G401 (cell line): ENCODE data around the gene FBLIM1. TPM values are rescaled to one million over a fixed set of nuclear protein-coding genes. Genes with fewer than 3 reads are reported as not detected.

ENCODE experiments used
- DNase-seq: peaks from one replicate; pipeline ENCODE4 v3.0.0-alpha.2; 2015; ENCODE audit warnings: low spot score
- in situ Hi-C: cut with HindIII; loops from 2 replicates; pipeline ENCODE4 v1.10.0; 2016; ENCODE audit warnings: low sequenced_read_pairs, mixed read lengths
- total RNA-seq: library from RNA; depleted of rRNA; stranded (reverse); fragments of >200 nt; shearing (Covaris generic); gene quantifications from 2 replicates; pipeline ENCODE4 v1.2.3, GENCODE V29; 2014

The FBLIM1 gene
- total RNA-seq, 1 experiment from 2014 or later = 41.7 TPM

DNA sequence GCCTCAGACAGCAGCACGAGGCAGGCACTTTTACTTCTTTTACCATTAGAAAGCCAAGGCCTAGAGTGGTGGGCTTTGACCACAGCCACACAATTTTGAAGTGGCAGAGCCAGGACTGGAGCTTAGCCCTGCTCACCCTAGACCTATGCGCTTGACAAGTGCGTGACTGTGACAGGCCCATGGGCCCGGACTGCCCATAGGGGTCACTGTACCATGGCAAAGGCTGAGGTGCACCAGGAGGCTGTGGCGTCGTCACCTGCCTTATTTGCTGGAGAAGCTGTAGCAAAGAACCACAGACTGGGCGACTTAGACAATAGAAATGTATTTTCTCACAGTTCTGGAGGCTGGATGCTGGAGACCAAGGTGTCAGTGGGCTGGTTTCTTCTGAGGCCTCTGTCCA lies 18.9 kb upstream of the FBLIM1 start:
- in situ Hi-C loops = loop anchor here (25.0 kb wide), 1 partner anchor 152 kb away; the partner anchor contains the start of gene AGMAT
- DNase-seq = no peak

DNA sequence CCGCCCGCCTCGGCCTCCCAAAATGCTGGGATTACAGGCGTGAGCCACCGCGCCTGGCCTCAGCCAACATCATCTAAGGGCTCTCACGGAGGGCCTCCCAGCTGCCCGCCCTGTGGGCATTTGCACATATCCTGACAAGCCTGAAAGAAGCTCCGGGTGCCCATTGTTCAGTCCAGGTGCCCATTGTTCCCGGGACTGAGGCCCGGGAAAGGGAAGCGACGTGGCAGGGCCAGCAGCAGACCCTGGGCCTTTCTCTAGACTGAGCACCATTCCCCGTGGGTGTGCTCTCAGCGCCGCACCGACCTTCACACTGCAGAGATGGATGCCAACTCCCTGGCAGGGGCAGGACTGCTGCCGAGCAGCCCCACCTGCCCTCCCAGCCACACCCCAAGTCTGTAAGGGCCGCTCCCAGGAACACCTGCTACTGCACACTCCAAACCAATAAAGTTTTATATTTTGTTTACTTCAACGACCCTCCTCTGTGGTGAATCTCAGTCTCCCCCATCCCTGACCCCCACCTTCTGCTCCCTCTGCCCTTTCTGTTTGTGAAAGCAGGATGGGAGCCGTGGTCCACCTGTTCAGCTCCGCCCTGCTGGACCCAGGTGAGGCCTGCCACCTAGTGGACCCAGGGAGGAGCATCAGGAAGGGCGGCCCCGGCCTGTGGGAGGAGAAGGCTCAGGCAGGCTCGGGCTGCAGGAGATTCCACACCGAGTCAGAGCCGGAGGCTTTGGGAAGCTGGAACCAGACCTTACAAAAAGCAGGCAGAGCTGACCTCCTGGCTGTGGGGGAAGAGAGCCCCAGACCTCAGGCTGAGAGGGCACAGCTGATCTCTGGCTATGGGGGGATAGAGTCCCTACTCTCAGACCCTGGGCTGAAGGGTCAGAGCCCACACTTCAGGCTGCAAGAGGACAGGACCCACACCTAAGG lies 17.4 kb upstream of the FBLIM1 start:
- peak; percentile 93 for DNase-seq
- in situ Hi-C loops = loop anchor here (25.0 kb wide), 1 partner anchor 154 kb away; the partner anchor contains the start of gene AGMAT

DNA sequence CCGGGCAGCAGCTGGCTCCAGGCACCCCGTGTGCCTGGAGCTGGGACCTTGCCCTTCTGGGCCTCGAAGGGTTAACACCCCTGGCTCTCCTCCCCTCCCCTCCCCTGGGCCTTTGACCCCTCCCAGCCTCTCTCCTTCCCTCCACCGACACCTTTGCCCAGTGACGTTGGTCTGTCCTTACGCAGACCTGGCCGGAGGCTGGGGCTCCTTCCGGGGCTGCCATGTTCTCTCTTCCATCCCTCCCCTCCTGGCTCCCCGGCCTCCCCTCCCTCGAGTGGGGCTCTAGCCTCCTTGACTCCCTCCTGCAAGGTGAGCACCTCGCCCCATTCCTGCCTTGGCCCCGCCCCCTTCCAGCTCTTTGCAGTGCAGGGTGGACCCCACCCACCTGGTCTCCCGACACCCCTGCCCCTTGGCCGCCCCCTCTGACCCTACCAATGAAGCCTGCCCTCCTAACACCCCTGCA lies 16.2 kb upstream of the FBLIM1 start, which contains the start of gene TMEM82:
TMEM82 (plus strand) TSS at position 161 of the 463 bp plus-strand sequence; CDS start at position 222, 61 bp downstream.
- in situ Hi-C loops = loop anchor here (25.0 kb wide), 1 partner anchor 155 kb away; the partner anchor contains the start of gene AGMAT
- DNase-seq = no peak

DNA sequence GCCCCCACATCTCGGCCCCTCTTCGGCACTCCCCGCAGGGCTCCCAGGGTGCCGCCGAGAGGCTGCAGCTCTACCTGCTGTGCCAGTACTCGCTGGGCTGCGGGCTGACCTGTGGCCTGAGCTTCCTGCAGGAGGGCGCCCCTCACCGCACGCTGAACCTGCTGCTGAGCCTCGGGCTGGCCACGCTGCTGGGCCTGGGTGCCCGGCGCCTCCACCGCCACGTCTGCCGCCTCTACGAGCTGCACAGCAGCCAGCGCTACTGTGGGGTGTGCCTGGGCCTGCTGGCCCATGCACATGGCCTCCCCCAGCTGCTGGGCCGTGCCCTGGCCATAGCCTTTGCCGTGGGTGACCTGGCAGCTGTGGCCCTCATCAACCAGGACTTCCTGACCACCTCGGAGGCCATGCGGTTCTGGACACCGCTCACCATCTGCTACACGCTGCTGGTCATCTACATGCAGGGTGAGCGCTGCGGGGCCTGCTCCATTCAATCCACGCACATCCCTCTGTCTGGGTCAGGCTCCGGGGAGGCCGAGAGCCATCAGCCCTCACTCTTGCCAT lies 14.4 kb upstream of the FBLIM1 start:
- DNase-seq = no peak
- in situ Hi-C loops = loop anchor here (25.0 kb wide), 1 partner anchor 157 kb away; the partner anchor contains the start of gene AGMAT

DNA sequence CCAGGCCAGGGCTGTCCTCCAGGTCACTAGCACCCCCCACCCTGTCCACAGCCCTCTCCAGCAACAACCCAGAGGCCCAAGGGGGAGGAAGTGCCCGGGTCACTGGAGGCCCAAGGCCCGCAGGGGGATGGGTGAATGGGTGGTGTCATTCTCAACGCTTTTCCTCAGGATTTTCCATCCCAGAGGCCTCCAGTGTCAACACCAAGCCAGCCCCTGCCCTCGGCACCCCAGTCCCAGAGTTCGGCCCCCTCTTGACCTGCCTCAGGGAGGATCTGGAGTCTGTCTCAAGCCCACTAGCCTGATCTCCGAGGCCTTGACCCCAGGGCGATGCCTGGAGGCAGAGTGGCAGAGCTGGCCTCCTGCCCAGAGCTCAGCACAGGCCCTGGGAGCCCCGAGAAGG lies 11.2 kb upstream of the FBLIM1 start:
- in situ Hi-C loops = loop anchor here (25.0 kb wide), 1 partner anchor 160 kb away; the partner anchor contains the start of gene AGMAT
- no peak for DNase-seq

DNA sequence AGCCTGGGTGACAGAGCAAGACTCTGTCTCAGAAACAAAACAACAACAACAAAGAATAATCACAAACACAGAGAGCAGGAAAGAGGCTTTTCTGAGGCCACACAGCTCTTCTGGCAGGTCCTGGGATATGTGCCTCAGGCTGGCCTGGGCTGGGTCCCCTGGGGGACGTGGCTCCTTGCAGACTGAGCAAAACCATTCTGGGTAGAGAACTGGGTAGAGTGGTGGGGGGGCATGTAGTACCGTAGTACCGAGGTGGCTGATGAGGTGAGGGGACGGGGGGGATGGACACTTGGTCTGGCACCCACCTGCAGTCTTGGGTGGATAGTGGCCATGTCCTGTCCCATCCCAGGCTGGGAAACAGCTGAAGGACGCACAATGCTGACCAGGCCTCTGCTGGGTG lies 10.3 kb upstream of the FBLIM1 start:
- in situ Hi-C loops = loop anchor here (25.0 kb wide), 1 partner anchor 161 kb away; the partner anchor contains the start of gene AGMAT
- DNase-seq = no peak

DNA sequence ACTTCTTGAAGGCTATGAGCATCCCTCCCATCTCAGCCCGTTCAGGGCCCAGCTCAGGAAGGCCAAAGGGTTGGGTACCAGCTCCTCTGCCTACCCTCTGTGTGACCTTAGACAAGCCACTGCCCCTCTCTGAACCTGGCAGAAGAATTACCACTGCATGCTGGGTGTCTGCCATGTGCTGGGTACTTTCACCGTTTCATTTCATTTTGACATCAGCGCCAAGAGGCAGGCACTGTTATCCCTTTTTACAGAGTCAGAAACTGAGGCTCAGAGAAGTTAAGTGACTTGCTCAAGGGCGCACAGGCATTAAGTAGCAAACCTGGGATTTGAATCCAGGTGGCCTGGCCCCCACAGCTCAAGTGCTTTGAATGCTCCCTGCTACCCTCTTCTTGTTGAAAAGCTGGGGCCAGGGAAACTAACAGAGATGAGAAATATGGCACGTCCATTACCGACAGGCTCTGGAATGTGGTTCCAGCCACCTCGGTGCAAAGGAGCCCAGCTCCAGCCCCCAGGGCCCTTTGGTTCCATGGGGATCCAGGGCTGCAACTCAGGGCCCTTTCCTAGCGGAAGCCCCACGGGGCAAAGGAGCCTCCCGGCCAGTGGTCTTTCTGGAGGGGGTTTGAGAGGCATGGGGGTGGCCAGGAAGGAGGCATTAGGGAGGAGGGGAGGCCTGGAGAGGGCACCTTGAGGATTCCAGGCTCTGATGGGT lies 9.8 kb upstream of the FBLIM1 start:
- DNase-seq = no peak
- in situ Hi-C loops = loop anchor here (25.0 kb wide), 1 partner anchor 162 kb away; the partner anchor contains the start of gene AGMAT

DNA sequence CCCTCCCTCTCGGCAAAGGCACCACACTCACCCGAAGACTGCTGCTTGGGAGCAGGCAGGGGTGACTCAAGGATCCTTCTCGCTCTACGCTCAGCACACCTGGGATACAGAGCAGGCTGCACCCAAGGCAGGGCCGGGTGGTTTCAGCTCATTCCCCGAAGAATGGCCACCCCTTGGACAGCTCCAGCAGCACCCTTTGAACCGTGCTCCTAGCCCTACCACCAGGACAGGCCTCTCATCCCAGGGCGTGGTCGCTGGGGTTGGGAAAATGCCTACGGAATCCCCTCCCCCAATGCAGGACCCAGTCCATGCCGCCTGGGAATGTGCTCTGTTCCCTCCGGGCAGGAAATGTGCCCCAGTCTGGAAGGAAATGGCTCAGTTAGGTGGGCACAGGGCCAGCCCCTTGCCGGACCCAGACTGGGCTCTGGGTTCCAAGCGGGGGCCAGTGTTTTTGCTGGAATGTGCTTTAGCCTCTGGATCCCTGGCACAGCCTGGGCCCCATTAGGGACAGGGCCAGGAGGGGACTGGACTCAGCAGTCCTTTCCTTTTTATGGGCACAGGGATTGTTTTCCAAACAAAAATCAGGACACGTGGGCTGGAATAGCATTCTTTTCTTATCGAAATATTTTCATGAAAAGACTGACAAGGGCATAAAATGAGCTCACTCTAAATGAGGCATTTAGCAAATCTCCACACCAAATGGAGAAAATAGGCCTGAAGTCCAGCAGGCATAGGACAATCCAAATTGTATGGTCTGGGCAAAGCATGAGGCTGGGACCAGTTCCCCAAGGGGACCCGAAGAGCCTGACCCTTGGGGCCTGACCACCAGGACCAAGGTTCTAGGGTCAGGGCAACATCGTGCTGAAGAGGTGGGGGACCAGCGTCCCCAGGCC lies 8.9 kb upstream of the FBLIM1 start:
- in situ Hi-C loops = loop anchor here (25.0 kb wide), 1 partner anchor 162 kb away; the partner anchor contains the start of gene AGMAT
- no peak for DNase-seq

DNA sequence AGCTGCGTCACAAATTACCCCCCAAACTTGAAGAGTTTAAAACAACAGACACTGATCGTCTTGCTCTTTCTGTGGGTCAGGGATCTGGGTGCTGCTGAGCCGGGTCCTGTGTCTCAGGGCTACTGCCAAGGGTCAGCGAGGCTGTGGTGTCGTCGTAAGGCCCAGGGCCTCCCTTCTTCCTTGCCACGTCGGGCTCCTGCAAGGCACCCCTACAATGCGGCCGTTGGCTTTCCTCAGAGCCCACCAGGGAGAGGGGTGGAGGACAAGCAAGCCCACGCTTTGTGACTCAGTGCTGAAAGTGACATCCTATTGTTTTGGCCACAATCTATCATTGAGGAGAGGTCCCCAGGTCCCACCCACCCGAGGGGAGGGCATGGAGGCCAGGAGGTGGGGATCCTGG lies 7.7 kb upstream of the FBLIM1 start:
- no peak for DNase-seq
- in situ Hi-C loops = no loop called here

DNA sequence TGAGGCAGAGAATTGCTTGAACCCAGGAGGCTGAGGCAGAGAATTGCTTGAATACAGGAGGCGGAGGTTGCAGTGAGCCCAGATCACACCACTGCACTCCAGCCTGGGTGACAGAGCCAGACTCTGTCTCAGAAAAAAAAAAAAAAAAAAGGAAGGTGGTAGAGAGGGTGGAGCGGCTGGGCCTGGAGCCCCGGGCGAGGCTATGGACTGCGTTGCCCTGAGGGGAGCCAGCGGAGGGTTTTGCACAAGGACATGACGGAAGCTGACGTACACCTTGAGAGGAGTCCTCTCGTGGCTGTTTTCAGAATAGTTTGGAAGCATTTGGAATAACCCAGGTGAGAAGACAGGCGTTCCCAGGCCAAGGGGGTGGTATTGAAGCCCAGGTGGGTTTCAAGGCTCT lies 6.9 kb upstream of the FBLIM1 start:
- in situ Hi-C loops = no loop called here
- DNase-seq = no peak

DNA sequence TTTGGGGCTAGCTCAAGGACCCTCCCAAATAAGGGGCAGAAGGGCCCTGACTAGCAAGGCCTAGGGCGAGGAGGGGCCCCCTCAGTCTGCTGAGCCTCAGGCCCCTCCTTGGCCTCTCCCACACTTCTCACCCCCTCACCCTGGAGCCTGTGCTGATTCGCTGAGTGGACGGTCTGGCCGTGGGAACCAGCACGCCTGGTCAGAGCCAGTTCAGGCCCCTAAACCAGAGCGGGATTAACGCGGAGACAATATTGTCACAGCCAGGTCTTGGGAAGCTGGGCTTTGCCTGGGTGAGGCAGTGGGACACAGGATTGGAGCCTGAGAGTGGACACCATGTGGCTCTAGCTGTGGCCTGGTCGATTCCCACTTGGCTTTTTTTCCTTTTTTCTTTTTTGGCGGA lies 4.8 kb upstream of the FBLIM1 start:
- no peak for DNase-seq
- in situ Hi-C loops = no loop called here

DNA sequence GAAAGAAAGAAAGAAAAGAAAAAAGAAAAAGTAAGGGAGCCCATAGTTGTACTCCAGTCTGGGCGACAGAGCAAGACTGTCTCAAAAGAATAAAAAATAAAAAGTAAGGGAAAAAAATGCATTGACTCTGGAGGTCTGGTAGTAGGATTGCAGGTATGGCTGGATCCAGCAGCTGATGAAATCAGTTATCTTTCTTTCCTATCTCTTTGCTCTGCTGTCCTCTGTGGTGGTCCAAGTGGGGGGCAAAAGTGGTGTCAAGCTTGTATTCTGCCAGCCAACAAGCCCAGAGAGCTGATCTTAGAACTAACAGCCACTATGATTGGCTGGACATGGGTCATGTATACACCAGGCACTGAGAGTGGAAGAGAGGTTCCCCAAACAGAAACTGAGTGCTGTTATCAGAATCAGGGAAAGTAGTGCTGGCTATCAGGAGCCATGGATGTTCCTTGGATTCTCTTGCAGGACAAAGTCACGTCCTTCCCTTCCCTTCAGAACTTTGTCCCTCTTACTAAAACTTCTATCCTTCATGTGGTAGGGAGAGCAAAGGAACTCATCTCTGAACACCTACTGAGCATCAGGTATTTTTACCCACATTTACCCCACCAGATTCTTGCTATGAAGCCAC lies 3.5 kb upstream of the FBLIM1 start:
- DNase-seq = no peak
- in situ Hi-C loops = no loop called here

DNA sequence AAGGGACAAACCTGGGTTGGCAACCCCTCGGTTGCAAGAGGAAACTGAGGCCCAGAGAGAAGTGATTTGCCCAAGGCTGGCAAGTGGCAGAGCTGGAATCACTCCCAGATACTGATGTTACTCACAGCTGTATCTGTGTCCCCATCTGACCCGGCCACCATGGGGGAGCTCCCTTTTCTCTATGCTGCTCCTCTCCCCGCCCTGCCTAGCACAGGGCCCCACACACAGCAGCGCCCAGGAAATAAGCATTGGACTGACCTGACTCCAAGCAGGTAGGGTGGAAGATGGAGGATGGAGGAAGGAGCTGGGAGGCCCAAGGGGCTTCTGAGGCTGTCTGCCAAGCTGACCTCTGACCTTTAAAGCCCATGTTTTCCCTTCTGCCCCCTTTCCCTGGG lies 3.0 kb upstream of the FBLIM1 start:
- DNase-seq = no peak
- in situ Hi-C loops = no loop called here

DNA sequence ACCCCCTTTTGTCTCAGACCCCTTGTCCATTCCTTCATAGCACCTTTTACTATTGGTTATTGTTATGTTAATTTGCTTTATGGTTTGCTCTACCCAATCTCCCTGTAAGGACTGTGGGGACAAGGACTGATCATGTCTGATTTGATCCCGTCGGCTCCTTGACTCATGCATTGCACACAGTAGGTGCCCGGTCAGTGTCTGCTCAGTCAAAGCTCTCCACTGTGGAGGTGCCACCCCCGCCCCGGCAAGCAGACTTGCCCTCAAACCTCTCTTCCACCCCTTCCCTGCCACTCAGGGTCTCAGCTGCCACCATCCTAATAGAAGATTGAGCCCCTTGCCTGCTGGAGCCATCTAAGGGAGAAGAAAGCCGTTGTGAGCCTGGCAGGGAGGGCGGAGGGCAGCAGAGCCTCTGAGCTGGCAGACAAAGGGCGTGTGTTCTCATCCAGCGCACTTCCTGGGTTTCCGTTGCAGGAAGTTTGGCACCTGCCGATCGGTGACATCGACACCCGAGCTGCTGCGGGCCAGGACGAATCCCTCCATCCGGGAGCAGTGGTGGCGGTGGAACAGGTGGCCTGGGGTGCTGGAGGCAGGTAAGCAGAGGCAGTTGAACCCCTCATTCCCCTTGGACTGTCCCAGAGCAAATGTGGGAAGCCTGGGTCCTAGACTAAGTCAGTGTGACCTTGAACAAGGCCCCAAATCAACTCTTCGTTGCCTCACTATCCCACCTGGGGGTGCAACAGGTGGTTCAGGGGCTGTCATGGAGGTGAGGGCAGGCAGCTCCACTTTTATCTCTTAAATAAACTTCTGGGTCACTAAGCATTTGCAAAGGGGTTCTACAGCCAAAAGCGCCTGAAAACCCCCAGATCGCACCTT lies 2.2 kb upstream of the FBLIM1 start:
- in situ Hi-C loops = no loop called here
- no peak for DNase-seq

DNA sequence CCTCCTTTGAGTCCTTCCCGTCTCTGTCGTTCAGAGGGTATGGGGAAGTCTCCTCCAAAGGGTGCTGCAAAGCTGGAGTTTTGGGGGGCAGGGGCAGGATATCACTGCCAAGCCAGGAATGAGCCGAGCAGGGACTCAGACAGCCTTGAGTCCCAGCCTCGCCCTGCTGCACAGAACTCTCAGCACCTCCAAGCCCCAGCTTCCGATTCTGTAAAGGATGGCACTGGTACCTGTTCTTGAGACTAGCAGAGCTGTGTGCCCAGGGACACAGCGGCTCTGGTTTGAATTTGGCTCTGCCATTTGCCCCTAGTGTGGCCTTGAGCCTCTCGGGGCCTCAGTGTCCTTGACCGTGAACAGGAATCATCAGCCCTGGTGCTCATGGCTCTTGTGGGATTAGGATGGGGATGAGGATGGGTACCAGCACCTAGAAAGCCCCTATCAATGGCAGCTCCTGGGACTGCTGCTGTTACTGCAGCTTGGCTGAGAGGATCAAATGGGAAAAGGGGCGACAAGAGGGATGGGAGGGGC lies 1.5 kb upstream of the FBLIM1 start:
- in situ Hi-C loops = no loop called here
- no peak for DNase-seq

DNA sequence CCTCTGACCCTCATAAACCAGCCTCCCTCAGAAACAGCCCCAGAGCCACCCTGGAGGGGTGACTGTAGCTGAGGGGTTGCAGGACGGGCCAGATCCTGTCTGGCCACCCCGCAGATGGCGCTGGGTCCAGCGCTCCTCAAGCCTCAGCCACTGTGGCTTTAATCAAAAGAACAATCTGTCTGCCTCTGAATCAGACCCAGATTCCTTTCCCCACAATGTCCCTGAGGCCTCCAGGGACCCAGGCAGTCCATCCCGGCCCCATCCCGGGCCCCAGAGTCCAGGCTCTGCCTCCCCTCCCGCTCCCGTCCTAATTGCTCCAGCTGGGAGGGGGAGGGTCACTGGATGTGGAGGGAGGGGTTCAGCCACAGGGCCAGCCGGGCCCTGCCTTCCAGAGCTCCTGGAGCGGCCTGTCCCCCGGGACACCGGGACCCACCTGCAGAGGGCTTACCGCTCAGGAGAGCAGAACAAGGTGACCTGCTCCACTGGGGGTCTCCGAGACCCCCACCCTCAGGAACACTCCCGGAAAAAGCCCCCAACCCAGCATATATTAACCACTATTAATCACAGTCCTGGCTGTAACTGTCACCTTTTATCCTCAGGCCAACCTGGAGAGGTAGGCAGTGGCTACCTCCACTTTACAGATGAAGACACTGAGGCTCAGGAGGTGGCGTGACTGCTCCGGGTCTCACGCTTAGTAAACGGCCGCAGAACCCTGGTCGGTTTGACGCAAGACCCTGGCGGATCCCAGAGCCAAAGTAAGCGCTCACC lies 836 bp upstream of the FBLIM1 start:
- in situ Hi-C loops = no loop called here
- DNase-seq = no peak
